DMS114 treated with DMSO at 0.1 percent for 48 hours (cell line): ENCODE measurements around the gene UBE4B.

Source experiments
- DNase-seq: peaks from one replicate; lab custom pipeline; 2025; ENCODE audit not compliant: unreplicated experiment; lab: John Stamatoyannopoulos, UW

UBE4B gene

DNA sequence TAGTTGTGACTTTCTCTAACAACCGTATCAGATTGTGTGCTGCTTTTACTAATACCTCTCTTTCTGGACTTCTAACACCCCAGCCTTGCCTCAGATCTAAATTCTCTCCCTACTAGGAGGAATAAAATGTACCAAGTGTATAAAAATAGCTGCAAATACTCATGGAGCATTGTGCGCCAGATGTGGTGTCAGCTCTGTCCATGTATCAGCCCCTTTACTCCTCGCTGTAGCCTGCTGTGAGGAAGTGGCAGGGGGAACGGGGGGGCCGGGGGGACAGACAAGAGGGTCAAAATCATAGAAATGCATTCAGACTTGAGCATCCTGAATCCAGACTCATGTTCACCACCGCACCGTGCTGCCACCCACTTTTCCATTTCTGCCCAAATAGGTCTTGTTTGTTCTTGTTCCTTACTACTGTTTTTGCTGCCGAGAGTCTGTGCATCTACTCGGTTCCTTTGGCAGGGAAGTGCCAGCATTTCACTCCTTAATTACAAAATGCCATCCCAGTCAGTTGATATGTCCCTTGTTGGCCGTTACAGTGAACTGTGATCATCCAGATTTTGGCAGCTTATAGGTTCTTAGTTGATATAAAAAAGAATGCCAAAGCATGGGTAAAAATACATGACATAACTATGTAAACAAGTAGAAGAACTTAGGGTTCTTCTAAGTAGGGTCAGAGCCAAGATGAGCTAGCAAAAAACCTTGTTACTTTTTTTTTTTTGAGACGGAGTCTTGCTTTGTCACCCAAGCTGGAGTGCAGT lies 76.4 kb downstream of the UBE4B start:
- DNase-seq = no peak

DNA sequence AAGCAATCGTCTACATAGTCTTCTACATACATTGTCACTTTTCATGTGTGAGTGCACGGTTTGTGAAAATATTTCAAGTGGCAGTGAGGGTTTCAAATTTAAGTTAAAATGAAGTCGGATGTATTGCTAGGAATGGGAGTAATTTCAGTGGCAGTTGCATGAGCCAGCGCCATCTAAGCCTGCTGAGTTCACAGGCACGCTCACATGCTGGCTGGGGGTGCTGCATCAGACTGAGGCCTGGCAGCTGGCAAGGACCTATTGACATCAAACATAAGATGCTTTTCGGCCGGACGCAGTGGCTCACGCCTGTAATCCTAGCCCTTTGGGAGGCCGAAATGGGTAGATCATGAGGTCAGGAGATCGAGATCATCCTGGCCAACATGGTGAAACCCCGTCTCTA lies 80.7 kb downstream of the UBE4B start:
- no peak for DNase-seq

DNA sequence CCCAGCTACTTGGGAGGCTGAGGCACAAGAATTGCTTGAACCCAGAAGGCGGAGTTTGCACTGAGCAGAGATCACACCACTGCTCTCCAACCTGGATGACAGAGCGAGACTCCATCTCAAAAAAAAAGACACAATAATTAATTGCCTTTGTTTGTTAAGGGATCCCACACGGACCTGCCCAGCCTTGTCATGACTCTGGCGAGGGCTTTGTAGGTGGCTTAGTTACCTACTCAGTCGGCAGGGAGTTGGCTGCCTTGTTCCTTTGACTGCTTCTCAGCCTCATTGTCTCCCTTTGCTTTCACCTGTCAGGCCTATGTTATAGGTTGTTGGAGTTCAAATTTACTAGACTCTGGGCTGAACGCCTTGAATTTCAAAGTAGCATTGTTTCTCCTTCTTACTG lies 82.0 kb downstream of the UBE4B start:
- no peak for DNase-seq

DNA sequence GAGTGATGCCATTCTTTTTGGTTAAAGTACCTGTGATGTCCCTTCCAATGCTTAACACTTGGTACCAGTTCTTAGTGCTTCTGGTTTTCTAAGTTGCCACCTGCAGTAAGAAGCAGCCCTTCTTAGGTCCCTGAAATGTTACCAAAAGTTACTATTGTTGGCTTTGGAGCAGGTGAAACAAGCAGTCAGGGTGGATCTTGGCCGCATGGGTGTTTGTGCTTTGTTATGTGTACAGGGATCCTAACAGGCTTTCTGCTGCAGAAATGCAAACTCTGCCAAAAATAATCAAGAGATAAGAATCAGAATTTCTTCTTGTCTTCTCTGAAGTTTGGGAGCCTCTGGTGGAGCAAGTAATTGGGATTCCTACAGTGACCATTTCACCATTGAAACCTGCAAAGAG lies 84.4 kb downstream of the UBE4B start:
- no peak for DNase-seq

DNA sequence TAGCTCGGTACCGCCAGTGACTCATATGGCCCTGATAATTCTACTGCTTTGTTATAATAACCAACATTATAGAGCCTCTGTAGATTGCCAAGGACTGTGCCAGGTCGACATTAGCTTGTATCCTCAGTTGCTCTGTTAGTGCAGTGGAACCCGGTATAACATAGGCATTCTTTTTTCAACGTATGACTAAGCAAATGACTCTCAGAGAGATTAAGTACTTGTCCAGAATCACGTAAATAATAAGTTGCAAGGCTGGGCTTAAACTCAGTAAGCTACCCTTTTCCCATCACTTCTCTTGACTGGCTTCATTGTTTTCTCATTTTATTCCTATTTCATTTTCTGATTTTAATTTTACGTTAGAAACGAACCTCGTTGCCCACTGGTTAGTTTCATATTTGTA lies 85.1 kb downstream of the UBE4B start:
- DNase-seq = no peak

DNA sequence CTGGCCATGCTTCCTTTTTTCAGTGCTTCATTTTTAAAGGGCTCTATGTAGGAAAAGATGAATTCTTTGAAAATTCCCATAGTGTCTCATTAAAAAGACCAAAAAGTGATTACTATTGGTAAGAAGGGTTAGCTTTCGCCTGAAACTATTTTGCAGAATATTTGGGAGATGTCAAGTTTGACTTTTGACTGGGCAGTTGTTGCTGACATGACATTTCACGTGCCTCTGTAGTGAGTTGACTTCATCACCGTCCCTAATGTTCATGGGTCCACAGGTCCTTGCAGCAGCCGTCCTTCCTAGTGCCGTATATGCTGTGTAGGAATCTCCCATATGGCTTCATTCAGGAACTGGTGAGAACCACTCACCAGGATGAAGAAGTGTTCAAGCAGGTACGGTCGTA lies 88.9 kb downstream of the UBE4B start:
- no peak for DNase-seq

DNA sequence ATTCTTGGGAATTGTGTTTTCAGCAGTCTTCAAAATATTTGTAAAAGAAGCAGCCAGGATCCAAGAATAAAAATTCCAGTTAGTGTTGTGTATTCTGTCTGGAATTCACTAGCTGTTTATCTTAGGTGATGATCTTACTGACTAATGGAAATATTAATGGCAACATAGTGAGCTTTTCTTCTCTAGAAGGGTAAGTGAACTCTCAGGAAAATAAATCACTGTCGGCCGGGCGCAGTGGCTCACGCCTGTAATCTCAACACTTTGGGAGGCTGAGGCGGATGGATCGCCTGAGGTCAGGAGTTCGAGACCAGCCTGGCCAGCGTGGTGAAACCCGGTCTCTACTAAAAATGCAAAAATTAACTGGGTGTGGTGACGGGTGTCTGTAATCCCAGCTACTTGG lies 90.2 kb downstream of the UBE4B start:
- DNase-seq = no peak

DNA sequence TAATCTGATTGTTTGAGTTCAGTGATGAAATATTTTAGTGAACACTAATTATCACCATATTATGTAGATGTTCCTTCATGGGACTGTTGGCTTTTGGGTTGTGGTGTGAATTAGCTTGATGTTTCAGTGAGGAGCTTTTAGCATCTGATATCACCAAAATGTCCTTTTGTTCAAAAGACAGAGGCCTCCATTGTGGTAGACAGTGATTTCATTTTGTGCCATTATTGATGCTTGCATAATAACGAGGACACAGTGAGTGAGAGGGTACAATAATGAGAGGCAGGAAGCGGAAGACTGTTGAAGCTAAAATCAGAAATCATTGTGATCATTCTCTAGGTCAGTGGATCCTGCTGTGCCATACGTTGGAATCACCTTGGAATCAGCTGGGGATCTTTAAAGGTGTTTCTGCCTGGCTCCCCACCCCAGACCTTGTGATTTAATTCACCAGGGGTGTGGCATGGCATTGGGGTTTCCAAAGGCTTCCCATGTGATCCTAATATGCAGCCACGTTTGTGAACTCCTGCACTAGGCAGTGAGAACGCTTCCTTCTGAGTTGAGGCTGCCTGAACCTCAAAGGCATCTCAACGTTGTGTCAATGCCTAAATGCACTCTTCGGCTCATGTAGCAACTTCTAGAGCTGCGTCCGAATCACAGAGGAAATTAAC lies 95.5 kb downstream of the UBE4B start:
- no peak for DNase-seq

DNA sequence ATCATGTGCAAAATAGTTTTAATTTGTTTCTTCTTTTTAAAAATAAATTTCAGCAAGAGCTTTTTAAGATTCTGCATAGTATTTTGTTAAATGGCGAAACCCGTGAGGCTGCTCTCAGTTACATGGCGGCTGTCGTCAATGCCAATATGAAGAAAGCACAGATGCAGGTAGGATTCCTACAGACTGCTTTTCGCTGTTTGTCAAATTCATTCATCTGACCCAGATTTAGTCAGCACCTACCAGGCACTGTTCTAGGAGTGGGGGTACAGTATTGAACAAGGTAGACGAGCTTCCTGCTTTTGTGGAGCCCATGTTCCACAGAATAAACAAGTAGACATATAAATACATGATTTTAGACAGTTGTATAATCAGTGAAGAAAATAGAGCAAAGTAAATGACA lies 99.6 kb downstream of the UBE4B start:
- no peak for DNase-seq

DNA sequence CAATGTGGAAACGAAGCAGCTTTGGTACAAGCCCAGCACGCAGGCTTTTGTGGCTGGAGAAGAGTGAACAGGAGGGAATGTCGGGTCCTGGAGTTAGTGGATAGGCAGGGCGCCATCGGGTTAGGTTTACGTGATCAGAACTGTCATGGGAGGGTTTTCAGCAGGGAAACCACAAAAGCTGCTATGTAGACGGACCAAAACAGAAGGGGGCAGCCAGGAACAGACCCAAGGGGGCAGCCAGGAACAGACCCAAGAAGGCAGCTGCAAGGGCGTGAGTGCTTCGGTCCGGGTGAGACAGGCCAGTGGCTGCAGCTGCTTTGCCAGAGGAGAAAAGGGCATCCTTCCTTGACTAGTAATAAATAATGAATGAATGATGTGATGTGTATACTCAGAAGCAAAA lies 100.1 kb downstream of the UBE4B start:
- no peak for DNase-seq

DNA sequence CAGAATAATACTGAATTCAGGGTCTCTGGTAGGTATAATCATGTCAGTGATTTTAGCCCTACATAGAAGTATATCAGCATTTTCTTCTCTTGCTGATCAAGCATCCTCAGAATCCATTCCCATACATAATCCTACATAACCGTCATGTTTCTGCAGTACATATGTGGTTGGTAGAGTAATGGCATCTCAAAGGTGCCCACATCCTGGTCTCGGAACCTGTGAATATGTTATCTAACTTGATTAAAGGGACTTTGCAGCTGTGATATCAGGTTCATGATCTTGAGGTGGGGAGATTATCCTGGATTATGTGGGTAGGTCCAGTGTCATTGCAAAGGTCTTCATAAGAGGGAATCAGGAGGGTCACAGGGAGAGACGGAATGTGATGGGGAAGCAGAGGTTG lies 108.2 kb downstream of the UBE4B start:
- DNase-seq = no peak

DNA sequence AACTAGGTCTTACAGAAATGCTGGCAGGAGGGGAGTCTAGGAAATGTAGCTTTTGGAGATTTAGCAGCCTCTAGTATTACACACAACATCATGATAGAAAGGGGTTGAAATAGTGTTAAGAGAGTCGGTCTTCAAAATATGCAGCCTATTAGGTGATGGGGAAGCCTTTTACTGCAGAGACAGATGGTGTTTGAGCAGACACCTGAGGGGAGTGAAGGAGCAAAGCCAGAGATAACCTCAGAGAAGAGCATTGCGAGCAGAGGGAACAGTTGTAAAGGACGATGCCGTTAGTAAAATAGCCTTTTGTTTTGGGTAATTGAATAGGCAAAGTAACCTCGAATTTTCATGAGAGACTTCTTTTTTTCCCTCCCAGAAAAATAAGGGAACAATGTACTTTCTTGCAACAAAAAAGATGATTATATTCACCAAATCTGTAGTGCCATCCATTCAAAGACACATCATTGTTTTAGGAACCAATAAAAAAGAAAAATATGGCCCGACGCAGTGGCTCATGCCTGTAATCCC lies 111.3 kb downstream of the UBE4B start:
- DNase-seq = no peak

DNA sequence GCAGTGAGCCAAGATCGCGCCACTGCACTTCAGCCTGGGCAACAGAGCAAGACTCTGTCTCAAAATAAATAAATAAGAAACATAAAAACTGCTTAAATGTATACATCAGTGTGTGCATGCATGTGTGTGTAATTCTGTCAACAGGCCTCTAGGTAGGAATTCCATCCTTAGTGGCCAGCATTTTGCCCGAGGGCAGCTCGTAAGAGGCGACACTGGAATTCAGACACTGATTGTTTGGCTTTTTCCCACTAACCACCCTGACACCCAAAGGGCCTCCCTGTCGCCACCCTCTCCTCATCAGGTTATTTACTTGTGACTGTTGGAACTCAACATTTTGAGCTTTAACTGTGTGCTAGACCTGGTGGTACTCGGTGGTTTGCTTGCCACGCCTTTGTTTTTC lies 113.6 kb downstream of the UBE4B start:
- DNase-seq = no peak

DNA sequence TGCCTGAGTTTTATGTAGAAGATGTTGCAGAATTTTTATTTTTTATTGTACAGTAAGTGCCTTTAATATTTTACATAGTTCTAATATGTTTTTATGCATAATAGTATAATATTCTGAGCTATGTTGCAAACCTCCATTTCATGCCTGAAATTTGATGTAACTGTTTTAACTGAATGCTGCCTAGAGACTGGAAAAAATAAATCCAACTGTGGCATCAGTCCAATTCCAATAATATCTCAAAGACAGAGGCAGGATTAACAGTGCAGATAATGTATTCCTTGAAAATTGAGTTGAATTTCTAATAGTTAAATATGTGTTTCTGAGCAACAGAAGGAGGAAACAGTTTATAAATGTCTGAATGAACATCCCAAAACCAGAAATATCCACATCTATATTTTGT lies 116.5 kb downstream of the UBE4B start:
- DNase-seq = no peak

DNA sequence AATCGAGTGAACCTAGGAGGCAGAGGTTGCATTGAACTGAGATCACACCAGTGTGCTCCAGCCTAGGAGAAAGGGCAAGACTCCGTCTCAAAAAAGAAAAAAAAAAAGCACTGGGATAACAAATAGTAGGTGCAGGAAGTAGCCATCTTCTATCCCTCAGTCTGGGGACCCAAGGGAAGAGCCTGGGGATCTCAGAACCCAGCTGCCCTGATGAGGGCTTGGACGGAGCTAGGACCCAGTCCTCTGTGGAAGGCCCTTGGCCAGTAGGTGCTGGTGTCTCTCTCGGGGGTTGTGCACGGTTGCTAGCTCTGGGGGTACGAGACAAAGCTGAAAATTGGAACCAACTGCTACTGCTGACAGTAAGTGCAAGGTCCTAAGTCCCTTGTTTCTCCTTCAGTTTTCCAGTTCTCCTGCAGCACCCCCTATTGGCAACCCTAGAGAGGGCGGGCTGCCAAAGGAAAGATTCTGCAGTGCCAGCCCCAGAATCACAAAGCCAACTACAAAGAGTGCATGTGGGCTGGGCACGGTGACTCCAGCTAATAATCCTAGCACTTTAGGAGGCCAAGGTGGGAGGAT lies 120.0 kb downstream of the UBE4B start:
- no peak for DNase-seq

DNA sequence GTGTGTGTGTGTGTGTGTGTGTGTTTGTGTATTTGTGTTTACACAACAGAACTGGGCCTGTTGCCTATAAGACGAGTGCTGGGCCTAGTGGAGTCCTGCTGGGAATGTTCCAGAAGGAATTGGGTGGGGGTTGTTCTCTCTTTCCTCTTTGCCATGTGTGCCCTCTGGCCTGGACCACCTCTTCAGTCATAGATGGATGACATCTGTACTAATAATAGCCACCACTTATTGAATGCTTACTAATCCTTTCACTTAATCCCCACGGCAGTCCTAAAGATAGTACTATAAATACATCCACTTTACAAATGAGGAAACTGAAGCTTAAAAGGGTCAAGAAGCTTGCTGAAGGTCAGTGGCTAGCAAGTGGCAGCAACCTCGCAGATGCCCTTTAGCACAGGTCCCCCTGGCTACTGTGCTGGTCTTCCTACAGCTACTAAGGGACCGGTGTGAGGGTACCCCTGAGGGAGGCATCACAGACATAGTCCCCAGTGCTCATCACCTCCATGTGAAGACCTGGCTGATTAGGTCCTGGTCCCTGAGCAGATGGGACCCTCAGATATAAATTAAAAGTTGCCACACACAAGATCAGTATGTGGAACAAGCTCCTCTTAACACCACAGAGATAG lies 122.4 kb downstream of the UBE4B start:
- DNase-seq = no peak

DNA sequence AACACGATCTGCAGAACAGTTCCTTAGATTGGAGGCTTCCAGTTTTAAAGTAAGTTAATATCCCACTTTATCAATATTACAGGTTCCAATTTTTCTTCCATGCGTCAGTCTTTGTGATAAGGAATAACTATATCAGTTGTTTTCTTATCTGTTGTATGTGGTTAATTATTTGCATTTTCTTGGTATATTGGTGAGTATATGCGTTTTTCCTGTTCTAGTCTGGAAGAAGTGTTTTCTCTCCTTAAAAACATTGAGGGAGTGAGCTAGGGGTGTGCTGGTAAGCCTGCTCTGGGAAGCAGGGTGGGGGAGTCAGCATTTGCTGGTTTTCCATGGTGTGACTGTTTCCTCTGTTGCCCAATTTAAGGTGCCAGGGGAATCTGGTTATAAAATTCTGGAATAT lies 127.4 kb downstream of the UBE4B start:
- DNase-seq = no peak

DNA sequence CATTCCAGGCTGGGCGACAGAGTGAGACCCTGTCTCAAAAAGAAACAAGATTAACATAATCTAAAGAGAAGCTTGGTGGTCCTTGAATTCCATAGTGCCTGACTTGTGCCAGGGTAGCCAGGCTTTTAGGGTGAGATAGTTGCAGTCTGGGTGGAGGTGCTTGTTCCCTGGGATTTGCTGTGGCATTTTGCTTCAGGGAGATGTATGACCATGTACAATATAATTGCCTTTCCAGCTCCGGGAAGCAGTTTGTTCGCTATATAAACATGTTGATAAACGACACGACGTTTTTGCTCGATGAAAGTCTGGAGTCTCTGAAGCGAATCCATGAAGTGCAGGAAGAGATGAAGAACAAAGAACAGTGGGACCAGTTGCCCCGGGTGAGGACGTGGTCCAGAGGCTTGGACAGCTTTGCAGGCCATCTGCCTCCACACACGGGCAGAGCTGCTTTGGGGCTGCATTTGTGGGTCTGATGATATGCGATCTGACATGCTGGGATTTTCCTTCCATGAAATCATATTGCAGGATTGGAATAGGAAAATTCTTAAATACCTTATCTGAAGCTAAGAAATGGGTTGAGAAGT lies 128.2 kb downstream of the UBE4B start:
- DNase-seq = no peak

DNA sequence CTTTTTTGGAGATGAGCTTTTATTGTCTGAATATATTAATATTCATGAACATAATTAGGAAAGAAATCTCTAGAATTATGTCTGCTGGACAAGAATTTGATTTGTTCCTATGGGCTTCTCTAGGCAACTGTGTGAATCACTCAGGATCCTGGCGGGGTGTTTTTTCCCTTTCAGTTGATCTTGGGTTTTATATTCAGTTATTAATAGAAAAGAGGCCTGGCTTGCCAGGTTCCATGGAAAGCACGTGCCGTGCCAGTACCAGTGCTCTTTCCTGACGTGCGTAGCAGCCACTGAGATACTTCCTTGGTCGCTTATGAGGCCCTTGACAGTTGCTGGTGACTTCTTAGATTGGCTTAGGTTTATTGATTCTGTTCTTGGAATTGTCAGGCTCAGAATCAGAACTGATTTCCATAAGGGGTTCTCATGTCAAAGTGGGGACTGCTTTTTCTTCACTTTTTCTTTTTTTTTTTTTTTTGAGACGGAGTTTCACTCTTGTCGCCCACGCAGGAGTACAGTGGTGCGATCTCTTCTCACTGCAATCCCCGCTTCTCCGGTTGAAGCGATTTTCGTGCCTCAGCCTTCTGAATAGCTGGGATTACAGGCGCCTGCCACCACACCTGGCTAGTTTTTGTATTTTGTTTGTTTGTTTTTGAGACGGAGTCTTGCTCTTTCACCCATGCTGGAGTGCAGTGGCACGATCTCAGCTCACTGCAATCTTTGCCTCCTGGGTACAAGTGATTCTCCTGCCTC lies 129.0 kb downstream of the UBE4B start:
- no peak for DNase-seq

DNA sequence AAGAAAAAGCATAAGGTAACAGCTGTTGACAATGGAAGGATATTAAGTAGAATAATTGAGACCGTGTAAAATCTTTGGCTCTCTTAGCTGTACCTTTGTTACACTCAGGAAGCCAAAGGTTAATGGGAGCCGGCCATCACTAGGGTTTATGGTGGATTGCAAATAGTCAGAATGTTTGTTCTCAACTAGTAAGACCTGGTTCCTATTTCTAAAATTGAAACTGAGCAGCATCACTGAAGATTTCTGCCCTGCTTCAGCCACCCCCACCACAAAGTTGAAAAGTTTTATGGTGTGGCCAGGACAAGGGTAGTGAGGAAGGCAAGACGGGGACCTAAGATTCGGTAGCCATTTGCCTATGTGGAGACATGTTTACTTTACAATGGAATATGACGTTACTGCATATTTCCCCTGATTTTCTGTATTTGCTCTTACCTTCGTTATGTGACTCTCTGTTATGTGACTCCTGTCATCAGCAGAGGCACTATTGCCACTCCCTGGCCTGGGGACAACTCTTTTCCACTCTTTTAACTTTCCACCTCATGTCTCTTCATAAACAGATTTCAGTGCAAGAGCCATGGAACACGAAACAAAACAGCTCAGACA lies 136.3 kb downstream of the UBE4B start:
- DNase-seq = no peak

DNA sequence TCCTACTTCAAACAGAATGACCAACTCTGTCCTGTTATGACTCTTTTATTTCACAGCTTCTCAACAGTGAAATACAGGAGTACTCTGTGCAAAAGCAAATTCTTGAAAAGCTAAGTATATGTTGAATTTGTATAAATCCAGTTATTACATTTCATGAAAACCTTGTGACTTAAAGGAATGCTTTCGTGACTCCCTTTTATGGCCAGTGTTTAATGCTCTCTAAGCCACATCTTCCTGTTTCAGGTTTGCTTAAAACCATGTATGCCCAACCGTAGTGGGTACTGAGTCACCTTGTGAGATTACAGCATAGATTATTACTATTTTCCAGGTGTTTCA lies 137.4 kb downstream of the UBE4B start:
- no peak for DNase-seq
